OCI-LY3 (cell line): ENCODE results near the gene CARS2.

Source experiments
- CTCF ChIP-seq: fragments of 200-600, 300-600 bp; sonication (generic); IDR thresholded peaks from 2 replicates; pipeline ENCODE4 v1.5.1; 2014; ENCODE audit warnings: antibody characterized with exemption, low read length, low read depth
- EZH2phosphoT487 ChIP-seq: fragments of 200-600 bp; shearing (Covaris generic); IDR thresholded peaks from 2 replicates; pipeline ENCODE4 v1.6.1; 2018; ENCODE audit warnings: antibody characterized with exemption, mixed run types, low read depth

GRCh38 chr13:110719036-110719710 lies 13.3 kb upstream of the CARS2 start:
- TF ChIP-seq CTCF, result no peak
- TF ChIP-seq EZH2phosphoT487, result no peak
